Neuronal stem cell (in vitro differentiated cells): ENCODE results near the gene CENPP.

Experiments
- DNase-seq: peaks from one replicate; pipeline ENCODE4 v3.0.0-alpha.2; 2013; ENCODE audit warnings: low spot score
- H2AFZ ChIP-seq: one replicate; pipeline ENCODE4 v1.6.1; 2013; ENCODE audit warnings: mild to moderate bottlenecking, low read length, inconsistent platforms
- H2AK5ac ChIP-seq: 2 replicates; pipeline ENCODE4 v1.6.1; 2013; ENCODE audit warnings: low read depth, mild to moderate bottlenecking, inconsistent platforms, low read length, moderate library complexity, mixed read lengths
- H2BK120ac ChIP-seq: 2 replicates; pipeline ENCODE4 v1.6.1; 2013; ENCODE audit warnings: low read depth, mild to moderate bottlenecking, inconsistent platforms, low read length, moderate library complexity, mixed read lengths
- H2BK12ac ChIP-seq: one replicate; pipeline ENCODE4 v1.6.1; 2013; ENCODE audit warnings: low read length, inconsistent platforms
- H2BK15ac ChIP-seq: 2 replicates; pipeline ENCODE4 v1.6.1; 2013; ENCODE audit warnings: mild to moderate bottlenecking, low read length, inconsistent platforms, mixed read lengths
- H2BK5ac ChIP-seq: one replicate; pipeline ENCODE4 v1.6.1; 2013; ENCODE audit warnings: inconsistent platforms, mild to moderate bottlenecking, low read length, moderate library complexity
- H3K14ac ChIP-seq: one replicate; pipeline ENCODE4 v1.6.1; 2013; ENCODE audit warnings: low read length, inconsistent platforms
- H3K18ac ChIP-seq: 2 replicates; pipeline ENCODE4 v1.6.1; 2013; ENCODE audit warnings: low read length, inconsistent platforms
- H3K23ac ChIP-seq: 2 replicates; pipeline ENCODE4 v1.6.1; 2013; ENCODE audit warnings: low read depth, mild to moderate bottlenecking, mixed read lengths, low read length, inconsistent platforms; ENCODE audit not compliant: poor library complexity
- H3K27ac ChIP-seq: replicated peaks from 3 replicates; pipeline ENCODE4 v1.5.1; 2013; ENCODE audit warnings: low read length, inconsistent platforms
- H3K27me3 ChIP-seq, 3 experiments: 2 replicates each; pipeline ENCODE4 v1.6.1; 2013; ENCODE audit warnings: low read length in 3 of 3, mild to moderate bottlenecking in 2 of 3, inconsistent platforms in 1 of 3, low read depth in 1 of 3, mixed read lengths in 1 of 3, moderate library complexity in 1 of 3; ENCODE audit not compliant: control insufficient read depth in 3 of 3, insufficient read depth in 3 of 3
- H3K36me3 ChIP-seq, 2 donors: replicated peaks in 1 of 2; 2 replicates each; pipeline ENCODE4 v1.6.1; 2013; ENCODE audit warnings: low read length in 2 of 2; ENCODE audit not compliant: control insufficient read depth in 2 of 2, insufficient read depth in 2 of 2
- H3K4ac ChIP-seq: 2 replicates; pipeline ENCODE4 v1.6.1; 2013; ENCODE audit warnings: inconsistent platforms, mild to moderate bottlenecking, low read length, moderate library complexity
- H3K4me1 ChIP-seq, 2 donors: 1 replicate in 1 of 2; 2 replicates in 1 of 2; pipeline ENCODE4 v1.6.1; 2013; ENCODE audit warnings: low read length in 2 of 2, low read depth in 1 of 2; ENCODE audit not compliant: control insufficient read depth in 2 of 2, insufficient read depth in 1 of 2
- H3K4me2 ChIP-seq: one replicate; pipeline ENCODE4 v1.6.1; 2013; ENCODE audit warnings: mild to moderate bottlenecking, low read length, inconsistent platforms; ENCODE audit not compliant: insufficient read depth, poor library complexity, severe bottlenecking
- H3K4me3 ChIP-seq, 2 donors: 2 replicates each; pipeline ENCODE4 v1.5.1; 2013; ENCODE audit warnings: low read length in 2 of 2, mild to moderate bottlenecking in 2 of 2, inconsistent platforms in 1 of 2, moderate library complexity in 1 of 2
- H3K79me1 ChIP-seq: one replicate; pipeline ENCODE4 v1.6.1; 2013; ENCODE audit warnings: low read depth, mild to moderate bottlenecking, inconsistent platforms, low read length, moderate library complexity
- H3K9ac ChIP-seq: one replicate; pipeline ENCODE4 v1.6.1; 2013; ENCODE audit warnings: mild to moderate bottlenecking, low read depth, low read length, inconsistent platforms; ENCODE audit not compliant: poor library complexity
- H3K9me3 ChIP-seq, 2 donors: replicated peaks in 1 of 2; 2 replicates each; pipeline versions ENCODE3 to v1.6.1; 2013; ENCODE audit warnings: low read length in 2 of 2, mild to moderate bottlenecking in 2 of 2, inconsistent platforms in 1 of 2, low read depth in 1 of 2, mixed read lengths in 1 of 2, moderate library complexity in 1 of 2; ENCODE audit not compliant: control insufficient read depth in 2 of 2, insufficient read depth in 1 of 2
- H4K8ac ChIP-seq: one replicate; pipeline ENCODE4 v1.6.1; 2013; ENCODE audit warnings: low read depth, mild to moderate bottlenecking, inconsistent platforms, low read length, moderate library complexity
- H4K91ac ChIP-seq: one replicate; pipeline ENCODE4 v1.6.1; 2013; ENCODE audit warnings: low read length, low read depth, mild to moderate bottlenecking, inconsistent platforms; ENCODE audit not compliant: poor library complexity
- WGBS, 2 donors: extraction: QIAGEN DNeasy Blood & Tissue Kit; methylation state at CpG; one replicate each; pipeline ENCODE4 v1.1.7; 2013; ENCODE audit warnings: missing lambda C conversion rate in 2 of 2, mixed read lengths in 1 of 2; ENCODE audit not compliant: insufficient read length in 2 of 2, insufficient replicate concordance in 1 of 2; ENCODE audit errors: extremely low coverage in 2 of 2; 5-methylcytosine and 5-hydroxymethylcytosine counted together

Gene CENPP

GRCh38 chr9:92444841-92445240 lies 119.1 kb downstream of the CENPP start:
- WGBS, 2 donors, result no CpG with 5 or more reads among the region's 4 CpGs
- H3K4me1 ChIP-seq, result no peaks in the 10 kb centered on the region
- no peak overlapping the region for H3K27ac ChIP-seq
- H4K91ac ChIP-seq, result no peak overlapping the region
- DNase-seq, result no peak
- H3K79me1 ChIP-seq, result peaks cover 2% of the 10 kb centered on the region
- H3K4me2 ChIP-seq, result no peak overlapping the region
- no peak overlapping the region for H4K8ac ChIP-seq
- H2BK12ac ChIP-seq, result no peak overlapping the region
- H3K36me3 ChIP-seq, result no peaks in the 10 kb centered on the region
- no peak overlapping the region for H2BK120ac ChIP-seq
- peak overlapping the region; percentile 56 for H3K14ac ChIP-seq
- no peak overlapping the region for H2AK5ac ChIP-seq
- H3K27me3 ChIP-seq, result no peaks in the 10 kb centered on the region
- H3K9ac ChIP-seq, result no peak overlapping the region
- no peaks in the 10 kb centered on the region for H3K9me3 ChIP-seq
- H3K4me3 ChIP-seq, result no peak overlapping the region
- H3K18ac ChIP-seq, result no peak overlapping the region
- no peak overlapping the region for H3K4ac ChIP-seq
- H2BK5ac ChIP-seq, result no peak overlapping the region
- H3K23ac ChIP-seq, result no peak overlapping the region
- no peak overlapping the region for H2AFZ ChIP-seq
- no peak overlapping the region for H2BK15ac ChIP-seq

- H4K8ac ChIP-seq, result no peak overlapping the region
- H3K9ac ChIP-seq, result no peak overlapping the region
- H3K4me1 ChIP-seq, result no peaks in the 10 kb centered on the region
- no peak overlapping the region for H3K23ac ChIP-seq
- no peak overlapping the region for H2AK5ac ChIP-seq
- H3K4me2 ChIP-seq, result no peak overlapping the region
- no peaks in the 10 kb centered on the region for H3K27me3 ChIP-seq
- H3K36me3 ChIP-seq, result no peaks in the 10 kb centered on the region
- H3K14ac ChIP-seq, result no peak overlapping the region
- no peak overlapping the region for H4K91ac ChIP-seq
- H2BK12ac ChIP-seq, result no peak overlapping the region
- H3K4me3 ChIP-seq, result no peak overlapping the region
- no peak overlapping the region for H2AFZ ChIP-seq
- no peak overlapping the region for H2BK120ac ChIP-seq
- H3K18ac ChIP-seq, result no peak overlapping the region
- H3K9me3 ChIP-seq, result no peaks in the 10 kb centered on the region
- no peak overlapping the region for H2BK15ac ChIP-seq
- no peak overlapping the region for H2BK5ac ChIP-seq
- no peak overlapping the region for H3K27ac ChIP-seq
- DNase-seq, result no peak
- H3K4ac ChIP-seq, result no peak overlapping the region
- peaks cover 2% of the 10 kb centered on the region for H3K79me1 ChIP-seq
Measured at GRCh38 chr9:92446536-92446935, 120.8 kb downstream of the CENPP start.

GRCh38 chr9:92455217-92455616 lies 129.5 kb downstream of the CENPP start:
- Histone ChIP-seq H3K18ac (no peak overlapping the region), H3K4ac (no peak overlapping the region), H3K27ac (no peak overlapping the region), H3K23ac (no peak overlapping the region), H3K4me3 (no peak overlapping the region), H3K79me1 (no peaks in the 10 kb centered on the region), H2BK15ac (no peak overlapping the region), H3K9ac (no peak overlapping the region), H3K4me2 (no peak overlapping the region), H3K27me3 (no peaks in the 10 kb centered on the region), H2AK5ac (no peak overlapping the region), H3K14ac (no peak overlapping the region), H2AFZ (no peak overlapping the region), H3K4me1 (no peaks in the 10 kb centered on the region), H2BK5ac (no peak overlapping the region), H4K91ac (no peak overlapping the region), H4K8ac (no peak overlapping the region), H2BK120ac (no peak overlapping the region), H3K9me3 (no peaks in the 10 kb centered on the region), H2BK12ac (no peak overlapping the region), H3K36me3 (no peaks in the 10 kb centered on the region)
- WGBS, 2 donors, result no CpG with 5 or more reads among the region's 3 CpGs
- DNase-seq, result no peak

- Histone ChIP-seq H3K14ac (no peak overlapping the region), H2BK120ac (no peak overlapping the region), H3K4me1 (no peaks in the 10 kb centered on the region), H3K79me1 (no peaks in the 10 kb centered on the region), H3K4me2 (no peak overlapping the region), H2AK5ac (no peak overlapping the region), H2AFZ (no peak overlapping the region), H2BK15ac (no peak overlapping the region), H3K4ac (no peak overlapping the region), H3K27ac (no peak overlapping the region), H3K27me3 (no peaks in the 10 kb centered on the region), H3K18ac (no peak overlapping the region), H2BK5ac (no peak overlapping the region), H3K9ac (no peak overlapping the region), H4K8ac (no peak overlapping the region), H3K36me3 (no peaks in the 10 kb centered on the region), H3K4me3 (no peak overlapping the region), H3K23ac (no peak overlapping the region), H3K9me3 (no peaks in the 10 kb centered on the region), H4K91ac (no peak overlapping the region), H2BK12ac (no peak overlapping the region)
- WGBS, 2 donors, result no CpG with 5 or more reads among the region's 4 CpGs
- DNase-seq, result no peak
Measured at GRCh38 chr9:92457576-92457975, 131.8 kb downstream of the CENPP start.
